Stimulated activated CD4-positive, alpha-beta T cell treated with anti-CD3 and anti-CD28 coated beads, Interleukin-4, amount 100 ng/mL, for 48 hours (primary cell): ENCODE data around the gene MRPL30.
"Not testable (repeated sequence)": the region's sequence is repeated elsewhere in the genome, so short reads cannot be mapped to it uniquely, and the experiment has no call there.

ENCODE experiments used
- DNase-seq, 2 donors: peaks; one replicate each; pipeline ENCODE4 v3.0.0-alpha.2; 2020; ENCODE audit warnings: low read depth in 2 of 2

MRPL30 gene

DNA sequence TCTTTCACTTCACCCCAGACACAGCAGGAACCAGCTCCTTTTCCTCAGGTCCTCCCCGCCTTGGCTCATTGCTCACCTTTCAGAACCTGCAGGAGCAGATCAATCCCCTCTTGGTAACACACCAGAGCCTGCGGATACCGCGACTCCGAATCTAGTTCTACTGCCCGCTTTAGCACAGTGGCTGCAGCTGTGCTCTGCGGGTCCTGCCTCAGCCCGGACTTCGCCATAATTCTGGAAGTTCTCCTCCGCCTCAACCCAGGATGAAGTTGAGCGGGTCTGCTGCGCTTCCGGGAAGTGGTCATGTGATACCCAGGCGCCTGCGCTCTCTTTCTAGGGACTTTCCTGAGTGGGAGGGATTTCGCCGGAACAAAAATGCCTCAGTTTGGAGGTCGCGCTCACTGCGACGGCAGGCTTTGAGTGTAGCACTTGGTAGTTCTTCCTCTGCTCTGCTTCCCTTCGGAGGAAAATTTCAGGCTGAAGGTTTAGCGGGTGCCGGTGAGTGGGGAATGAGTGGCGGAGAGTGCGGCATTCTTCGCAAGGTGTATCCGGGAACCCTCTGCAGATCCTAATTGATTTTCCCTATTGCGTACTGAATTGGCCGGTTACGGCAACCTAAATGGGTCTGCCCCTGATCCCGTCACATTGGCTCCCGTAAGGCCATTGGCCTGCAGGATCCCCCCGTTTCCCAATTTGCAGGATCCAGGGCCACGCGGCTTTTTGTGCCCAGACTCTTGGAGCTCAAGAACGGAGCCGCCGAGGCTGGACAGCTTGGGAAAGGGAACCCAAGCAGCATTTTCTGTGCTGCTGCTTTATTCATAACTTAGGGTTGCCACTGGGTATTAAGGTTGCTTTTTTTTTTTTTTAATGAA lies at the start of gene MRPL30, which contains the start of gene MITD1:
Gene MRPL30, plus strand, starts transcription at position 430 of the 869 bp plus-strand sequence. CDS start 5,020 bp downstream, outside the sequence.
Gene MITD1, minus strand, starts transcription at position 304 of the 869 bp plus-strand sequence. Its CDS starts 77 bp downstream, at position 227.
- peak; percentile 76 to 81 for DNase-seq

DNA sequence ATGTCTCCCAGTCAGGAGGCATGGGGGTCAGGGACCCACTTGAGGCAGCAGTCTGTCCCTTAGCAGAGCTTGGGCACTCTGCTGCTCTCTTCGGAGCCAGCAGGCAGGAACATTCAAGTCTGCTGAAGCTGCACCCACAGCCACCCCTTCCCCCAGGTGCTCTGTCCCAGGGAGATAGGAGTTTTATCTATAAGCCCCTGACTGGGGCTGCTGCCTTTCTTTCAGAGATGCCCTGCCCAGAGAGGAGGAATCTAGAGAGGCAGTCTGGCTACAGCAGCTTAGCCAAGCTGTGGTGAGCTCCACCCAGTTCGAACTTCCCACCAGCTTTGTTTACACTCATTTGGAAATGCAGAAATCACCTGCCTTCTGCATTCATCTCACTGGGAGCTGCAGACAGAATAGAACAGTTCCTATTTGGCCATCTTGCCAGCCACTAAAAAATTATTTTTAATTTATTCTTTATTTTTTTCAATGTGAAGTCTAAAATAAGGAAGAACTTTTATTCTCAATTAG lies 45.9 kb upstream of the MRPL30 start:
- not testable (repeated sequence) for DNase-seq

DNA sequence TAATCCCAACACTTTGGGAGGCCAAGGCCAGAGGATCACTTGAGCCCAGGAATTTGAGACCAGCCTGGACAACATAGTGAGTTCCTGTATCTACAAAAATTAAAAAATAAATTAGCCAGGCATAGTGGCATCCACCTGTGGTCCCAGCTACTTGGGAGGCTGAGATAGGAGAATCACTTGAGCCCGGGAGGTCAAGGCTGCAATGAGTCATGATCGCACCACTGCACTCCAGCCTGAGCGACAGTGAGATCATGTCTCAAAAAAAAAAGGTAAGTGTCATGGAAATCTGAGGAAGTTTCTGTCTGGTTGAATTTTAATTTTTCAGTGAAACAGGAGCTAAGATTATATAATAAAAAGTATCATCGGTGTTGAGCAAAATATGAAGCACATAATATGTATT lies 42.0 kb upstream of the MRPL30 start:
- no peak for DNase-seq

DNA sequence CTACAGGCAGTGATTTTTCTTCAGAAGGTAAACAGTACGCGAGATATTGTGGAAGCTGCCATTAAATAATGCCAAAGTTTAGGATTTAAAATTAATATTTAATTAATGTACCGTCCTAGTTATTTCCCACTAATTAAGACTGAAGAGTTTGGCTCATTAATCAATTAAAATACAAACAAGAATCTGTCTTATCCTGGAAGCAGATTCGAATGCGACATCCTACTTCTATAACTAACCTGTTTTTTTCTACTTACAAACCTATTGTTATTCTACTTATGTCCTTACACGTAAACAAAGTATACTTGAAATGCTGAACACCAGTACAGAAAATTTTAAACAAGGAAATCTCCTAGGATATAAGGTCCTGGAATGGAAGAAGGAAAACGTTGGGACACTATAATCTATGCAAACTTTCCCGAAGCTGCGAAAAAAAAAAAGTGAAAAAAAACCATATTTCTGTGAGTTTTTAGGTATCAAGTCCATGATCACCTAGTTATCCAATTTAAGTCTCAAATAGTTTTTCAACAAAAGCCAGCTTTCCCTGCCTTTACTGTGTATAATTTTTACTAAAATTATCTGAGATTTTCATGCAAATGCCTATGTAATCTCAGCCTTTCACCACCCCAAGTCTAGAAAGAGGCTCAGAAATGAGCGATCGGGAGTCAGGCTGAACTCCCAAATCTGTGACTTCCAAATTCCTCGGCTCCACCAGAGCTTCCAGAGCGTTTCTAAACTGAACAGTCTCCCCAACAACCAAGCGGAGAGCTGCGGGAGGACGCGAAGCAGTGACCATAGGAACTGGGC lies 40.7 kb upstream of the MRPL30 start:
- DNase-seq = no peak

DNA sequence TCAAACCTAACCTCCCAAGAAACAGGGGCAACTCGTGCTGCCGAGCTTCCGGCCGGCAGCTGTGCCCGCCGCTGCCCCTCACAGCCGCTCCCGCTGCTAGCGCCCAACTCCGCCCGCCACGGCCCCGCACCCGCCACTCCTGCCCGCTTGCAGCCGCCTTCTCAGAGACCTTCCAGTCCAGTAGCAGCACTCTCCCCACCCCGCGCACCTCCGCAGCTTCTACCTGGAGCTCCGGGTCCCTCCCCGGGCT lies 40.2 kb upstream of the MRPL30 start:
- DNase-seq = no peak

DNA sequence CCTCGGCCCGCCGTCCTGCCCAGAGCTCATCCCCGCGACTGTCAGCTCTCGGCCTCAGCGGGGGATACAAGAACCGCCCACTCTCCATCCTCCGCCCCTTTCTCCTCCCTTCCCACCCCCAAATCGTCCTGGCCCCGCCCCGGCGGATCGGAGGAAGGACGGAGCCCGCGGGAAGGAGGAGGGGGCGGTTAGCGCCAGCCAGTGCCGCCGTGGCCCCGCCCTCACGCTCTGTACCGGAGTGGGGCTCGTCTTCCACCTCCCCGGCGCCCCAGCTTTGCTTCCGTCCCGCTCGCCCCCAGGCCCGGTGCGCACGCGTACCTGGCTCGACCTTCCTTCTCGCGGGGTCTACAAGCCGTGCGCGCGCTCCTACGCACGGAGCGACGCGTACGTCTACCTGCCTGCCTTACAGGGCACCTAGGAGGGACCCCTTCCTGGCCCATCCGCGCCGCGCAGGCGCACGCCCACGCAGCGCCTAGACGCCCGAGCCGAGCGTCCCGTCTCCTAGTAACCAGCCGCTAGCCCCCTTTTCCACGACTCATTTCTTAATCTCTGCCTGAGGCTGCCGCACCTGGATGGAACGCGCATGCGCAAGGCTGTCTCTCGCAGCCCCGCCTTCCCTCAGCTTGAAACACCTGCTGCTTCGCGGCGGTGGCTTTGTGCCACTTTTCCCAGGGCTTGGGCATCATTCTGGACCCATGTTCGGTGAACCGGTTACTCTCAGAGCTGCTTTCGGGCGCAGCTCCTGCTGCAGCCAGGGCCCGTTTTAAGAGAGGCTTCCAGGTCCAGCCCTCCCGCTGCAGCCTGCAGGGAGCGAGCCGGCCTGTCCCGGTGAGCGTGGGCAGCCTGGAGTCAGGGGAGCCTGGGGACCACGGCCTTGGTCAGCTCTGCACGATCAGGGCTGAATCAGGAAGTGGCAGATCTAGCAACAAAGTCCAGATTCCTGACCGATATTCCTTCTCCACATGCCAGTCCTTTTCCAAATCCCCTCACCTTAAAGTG lies 39.6 kb upstream of the MRPL30 start, which contains the start of gene C2orf15:
Gene C2orf15, plus strand, starts transcription at position 598 of the 999 bp plus-strand sequence. CDS start 8,852 bp downstream, outside the sequence.
- DNase-seq = peak; percentile 95

DNA sequence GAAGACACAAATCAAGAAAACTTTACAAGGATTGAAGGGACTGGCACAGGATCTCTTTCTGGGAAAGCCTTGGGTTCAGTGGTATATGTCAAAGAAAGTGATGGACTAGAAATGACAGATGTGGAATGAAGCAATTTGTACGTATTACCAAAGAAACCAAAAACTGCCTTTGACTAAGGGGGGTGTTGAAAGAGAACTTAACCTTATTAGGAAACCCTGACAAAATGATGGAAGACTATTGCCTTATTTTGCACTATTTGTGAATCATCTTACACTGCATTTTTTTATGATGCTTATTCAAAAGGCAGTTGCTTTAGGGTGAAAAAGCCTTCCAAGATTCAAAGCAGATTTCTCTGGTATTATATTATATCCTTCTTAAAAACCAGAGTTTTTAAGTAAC lies 30.3 kb upstream of the MRPL30 start:
- DNase-seq = no peak

DNA sequence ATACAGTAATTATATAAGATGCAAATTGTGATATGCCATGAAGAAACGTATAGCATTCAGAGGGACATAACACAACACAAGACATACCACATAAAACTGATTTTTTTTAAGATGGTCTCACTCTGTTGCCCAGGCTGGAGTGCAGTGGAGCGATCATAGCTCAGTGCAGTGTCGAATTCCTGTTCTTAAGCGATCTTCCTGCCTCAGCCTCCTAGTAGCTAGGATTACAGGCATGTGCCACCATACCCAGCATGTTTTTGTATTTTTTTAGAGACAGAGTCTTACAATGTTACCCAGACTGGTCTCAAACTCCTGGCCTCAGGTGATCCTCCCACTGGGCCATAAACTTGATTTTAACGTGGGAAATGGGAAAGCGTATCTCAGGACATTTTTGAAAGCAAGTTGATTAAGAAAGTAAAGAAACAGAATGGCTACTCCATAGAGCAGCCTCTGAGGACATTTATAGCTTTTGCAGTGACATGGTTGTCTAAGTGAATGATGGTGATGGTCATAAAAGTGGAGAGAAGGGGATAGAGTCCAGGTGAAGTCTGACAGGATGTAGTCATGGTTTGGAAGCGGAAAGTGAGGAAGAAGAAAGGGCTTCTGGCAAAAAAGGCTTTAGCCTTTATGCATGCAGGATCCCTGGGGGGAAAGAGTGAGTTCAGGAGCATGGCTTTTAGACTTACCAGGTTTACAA lies 28.6 kb upstream of the MRPL30 start:
- DNase-seq = no peak

DNA sequence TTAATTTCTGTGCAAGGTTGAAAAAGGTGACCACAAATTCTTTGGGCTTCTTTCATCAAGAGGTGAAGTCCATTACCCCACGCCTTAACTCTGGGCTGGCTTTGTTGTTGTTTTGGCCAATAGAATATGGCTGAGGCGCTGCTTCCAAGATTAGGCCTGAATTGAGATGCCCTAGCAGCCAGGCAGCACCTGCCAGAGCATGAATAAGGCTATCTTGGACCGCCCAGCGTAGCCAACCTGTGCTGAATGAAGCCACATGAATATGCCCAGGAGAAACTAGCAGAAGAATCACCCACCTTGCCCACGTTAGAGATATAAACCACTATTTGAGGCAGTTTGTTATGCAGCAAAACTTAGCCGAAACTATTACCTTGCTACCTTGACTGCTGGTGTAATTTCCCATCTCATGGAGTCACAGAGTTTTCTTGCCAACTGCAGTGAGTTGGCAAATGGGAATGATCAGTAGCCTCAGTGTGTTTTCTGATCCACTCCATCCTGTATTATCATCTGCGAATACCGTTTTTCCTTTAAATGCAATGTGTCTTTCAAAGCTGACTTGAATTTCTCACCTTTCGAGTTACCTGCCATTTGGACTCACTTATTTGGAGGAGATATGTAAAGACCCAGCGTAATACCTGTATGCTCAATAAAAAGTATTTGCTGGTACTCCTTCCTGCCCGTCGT lies 26.9 kb upstream of the MRPL30 start:
- DNase-seq = no peak

DNA sequence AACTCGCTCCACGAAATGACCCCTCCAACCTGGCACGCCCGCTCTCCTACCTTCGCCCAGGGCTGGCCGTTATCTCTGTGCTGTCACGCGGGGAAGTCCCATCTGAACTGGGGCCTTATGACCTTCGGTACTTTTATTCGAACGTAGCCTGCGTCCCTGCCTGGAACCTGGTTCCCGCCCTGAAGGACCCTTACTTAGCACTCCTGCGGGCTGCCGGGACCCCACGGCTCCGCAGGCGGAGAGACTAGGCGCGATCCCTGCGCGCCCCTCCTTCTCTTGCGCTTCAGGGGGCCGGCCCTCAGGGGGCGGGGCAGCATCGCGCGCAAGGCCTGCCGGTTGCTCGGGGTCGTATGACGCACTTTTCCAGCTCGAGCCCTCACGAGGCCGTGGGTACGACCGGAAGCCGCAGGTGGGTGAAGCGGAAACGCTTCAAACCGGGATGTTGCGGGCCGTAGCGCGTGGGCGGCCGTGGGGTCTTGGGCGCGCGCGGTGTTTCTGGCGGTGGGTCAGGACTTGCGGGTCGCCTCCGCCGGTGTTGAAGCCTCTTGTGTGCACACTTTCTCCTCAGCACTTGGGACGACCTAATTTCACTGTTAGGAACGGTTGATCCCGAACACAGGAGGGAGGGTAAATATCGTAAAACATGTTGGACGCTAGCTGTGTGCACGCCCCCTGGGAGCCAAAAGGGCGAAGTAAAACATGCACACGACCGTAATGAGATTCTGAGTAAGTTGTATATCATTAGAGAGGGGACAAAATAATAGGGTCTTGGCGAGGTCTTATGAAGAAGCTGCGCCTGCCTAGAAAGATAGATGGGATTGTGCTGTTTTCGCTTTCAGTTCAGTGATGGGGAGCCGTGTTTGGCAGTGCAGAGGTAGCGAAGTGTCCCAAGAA lies 26.1 kb upstream of the MRPL30 start, which contains the start of the genes LIPT1 and TSGA10:
Gene LIPT1, plus strand, starts transcription at position 325 of the 894 bp plus-strand sequence. CDS start 6,991 bp downstream, outside the sequence.
Gene TSGA10, minus strand, starts transcription at position 300 of the 894 bp plus-strand sequence. CDS start 45,503 bp downstream, outside the sequence.
- DNase-seq = peak; percentile 83 to 89

DNA sequence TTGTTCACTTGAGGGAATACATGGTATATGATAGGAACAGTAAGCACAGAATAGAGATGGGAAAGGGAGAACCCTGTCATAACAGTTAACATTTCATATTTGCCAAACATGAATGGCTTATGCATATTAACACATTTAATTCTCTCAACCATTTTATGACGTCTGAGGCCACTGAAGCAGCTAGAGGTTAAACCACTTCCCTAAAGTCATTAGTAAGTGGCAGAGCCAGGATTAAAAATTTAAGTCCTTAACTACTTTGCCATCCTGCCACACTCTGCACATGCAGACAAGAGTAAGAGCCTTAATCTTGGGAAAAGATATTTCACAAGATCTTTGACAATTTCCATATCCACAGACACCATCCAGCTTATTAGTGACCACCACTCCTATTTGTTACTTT lies 24.1 kb upstream of the MRPL30 start:
- DNase-seq = no peak

DNA sequence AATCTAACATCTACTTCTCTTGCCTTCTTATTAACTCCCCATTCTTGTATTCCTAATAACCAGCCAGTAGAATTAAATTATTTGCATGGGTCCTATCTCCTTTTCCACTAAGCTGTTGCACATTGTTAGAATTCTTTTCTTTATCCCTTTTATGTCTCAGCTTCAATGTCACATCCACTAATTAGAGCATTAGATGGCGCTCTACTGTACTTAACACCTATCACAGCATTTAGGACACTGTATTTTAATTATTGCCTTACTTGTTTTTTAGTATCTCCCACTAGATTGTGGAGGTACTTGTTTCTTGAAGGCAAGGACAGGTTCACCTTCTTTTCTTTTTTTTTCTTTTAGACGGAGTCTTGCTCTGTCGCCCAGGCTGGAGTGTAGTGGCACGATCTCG lies 22.4 kb upstream of the MRPL30 start:
- DNase-seq = no peak

DNA sequence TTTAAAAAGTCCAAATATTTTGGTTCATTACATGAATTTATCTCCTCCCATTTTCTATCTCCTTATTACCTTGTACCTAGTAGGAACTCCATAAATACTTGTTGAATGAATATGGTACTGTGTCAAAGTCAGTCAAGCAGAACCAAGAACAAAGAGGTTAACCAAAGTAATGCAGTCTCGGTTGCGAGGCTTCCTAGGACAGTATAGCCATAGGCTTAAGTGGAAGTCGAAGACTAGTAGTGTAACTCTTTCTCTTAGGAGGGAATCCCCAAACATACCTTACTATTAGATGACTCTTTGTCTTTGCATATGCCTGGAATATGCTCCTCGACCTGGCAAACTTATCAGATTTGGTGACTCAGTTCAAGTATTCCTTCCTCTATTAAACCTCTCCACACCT lies 21.4 kb upstream of the MRPL30 start:
- no peak for DNase-seq

DNA sequence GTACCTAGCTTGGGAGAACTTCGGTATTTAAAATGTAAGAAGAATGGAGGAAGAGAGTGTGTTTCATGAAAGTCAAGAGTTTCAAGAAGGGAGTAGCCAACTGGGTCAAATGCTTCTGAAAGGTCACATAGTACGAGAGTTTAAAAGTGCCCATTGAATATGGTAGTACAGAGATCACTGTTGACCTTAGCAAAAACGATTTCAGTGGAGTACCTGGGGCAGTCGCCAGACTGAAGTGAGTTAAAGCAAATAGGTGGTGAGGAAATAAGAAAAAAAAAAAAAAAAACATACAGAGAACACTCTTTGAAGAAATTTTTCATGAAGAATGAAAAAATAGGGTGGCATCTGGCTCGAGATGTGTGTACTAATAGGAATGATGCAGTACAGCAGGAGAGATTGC lies 14.8 kb upstream of the MRPL30 start:
- no peak for DNase-seq

DNA sequence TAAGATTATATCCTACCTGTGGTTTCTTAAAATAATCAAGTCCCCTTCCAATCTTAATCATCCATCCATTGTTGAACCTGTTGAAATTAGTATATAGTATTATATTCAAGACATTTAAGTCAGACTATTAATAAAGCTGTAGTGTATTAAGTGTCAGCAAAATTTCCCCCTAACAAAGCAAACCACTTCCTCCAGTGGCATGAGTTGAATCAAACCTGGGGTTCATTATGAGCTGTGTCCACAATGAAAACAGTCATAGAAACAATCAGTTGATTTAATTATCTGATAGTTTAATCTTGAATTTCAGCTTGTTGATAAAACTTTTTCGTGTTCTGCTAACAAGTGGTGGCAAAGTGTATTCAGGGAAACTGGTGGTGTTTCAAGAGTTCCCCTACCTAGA lies 11.4 kb upstream of the MRPL30 start:
- DNase-seq = no peak

DNA sequence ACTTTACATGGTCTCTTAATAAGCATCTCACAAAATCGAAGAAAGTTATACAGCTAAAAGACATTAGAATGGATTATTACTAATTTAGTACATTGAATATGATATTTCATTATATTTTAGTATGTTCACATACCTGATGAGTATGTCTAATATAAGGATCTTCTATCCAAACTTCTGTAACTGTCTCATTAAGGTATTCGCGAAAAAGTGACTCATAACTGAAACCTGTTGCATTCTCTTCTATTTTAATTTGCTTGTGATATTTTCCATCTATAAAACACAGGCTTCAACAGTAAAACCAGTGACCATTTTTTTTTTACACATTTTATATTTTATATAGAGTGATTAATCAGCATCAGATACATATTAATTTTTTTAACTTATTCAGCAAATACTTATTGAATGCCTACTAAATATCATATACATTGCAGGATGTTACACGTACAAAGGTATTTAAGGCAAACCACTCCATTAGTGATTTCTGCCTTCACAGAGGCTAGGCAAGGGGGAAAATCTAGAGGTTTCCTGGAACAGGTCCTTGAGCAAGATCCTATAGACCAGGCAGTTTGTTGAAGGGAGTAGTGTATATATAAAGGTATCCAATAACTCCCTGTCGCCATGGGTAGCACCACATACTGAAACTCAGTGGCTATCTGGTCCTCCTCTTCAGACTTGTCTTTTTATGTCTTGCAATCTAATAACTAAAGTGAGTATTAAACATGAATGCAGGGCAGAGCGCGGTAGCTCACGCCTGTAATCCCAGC lies 9.4 kb upstream of the MRPL30 start:
- no peak for DNase-seq

DNA sequence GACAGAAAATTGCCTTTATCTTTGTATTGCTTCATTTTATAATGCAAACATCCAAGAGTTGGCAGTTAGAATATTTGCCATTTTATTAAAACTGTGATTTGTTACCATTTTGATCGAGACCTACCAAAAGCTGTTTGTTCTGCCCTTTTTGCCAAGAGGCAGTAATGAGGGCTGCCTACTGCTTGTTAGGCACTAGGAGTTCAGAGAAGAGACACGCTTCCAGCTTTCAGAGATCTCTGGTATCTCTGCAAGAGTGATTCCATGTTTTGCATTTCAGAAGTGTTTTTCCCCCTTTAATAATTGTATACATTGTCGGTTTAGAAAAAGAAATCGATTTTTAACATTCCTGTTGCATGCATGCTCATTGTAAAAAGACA lies 628 bp downstream of the MRPL30 start:
- DNase-seq = no peak

DNA sequence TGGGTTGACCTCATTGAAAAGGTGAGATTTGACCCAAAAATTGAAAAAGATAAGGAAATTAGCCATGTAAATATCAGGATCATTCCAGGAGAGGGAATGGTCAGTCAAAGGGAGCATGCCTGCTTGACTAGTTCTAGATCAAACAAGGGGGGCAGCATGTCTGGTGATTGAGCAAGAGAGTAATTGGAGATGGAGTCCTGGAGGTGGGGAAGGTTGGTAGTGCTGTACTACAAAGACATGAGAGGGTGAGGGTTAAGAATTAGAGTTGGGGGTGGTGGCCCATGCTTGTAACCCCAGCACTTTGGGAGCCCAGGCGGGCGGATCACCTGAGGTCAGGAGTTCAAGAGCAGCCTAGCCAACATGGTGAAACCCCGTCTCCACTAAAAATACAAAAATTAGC lies 2.0 kb downstream of the MRPL30 start:
- DNase-seq = no peak
